ENCODE results near the gene GNAS. TPM values are rescaled to one million over a fixed set of nuclear protein-coding genes. Genes with fewer than 3 reads are reported as not detected.
A peak's percentile ranks its signal among the peaks of the same experiment; 100 is the strongest.

Gene GNAS
- total RNA-seq, 1 donor from 2014 or later, result 375 TPM

DNA sequence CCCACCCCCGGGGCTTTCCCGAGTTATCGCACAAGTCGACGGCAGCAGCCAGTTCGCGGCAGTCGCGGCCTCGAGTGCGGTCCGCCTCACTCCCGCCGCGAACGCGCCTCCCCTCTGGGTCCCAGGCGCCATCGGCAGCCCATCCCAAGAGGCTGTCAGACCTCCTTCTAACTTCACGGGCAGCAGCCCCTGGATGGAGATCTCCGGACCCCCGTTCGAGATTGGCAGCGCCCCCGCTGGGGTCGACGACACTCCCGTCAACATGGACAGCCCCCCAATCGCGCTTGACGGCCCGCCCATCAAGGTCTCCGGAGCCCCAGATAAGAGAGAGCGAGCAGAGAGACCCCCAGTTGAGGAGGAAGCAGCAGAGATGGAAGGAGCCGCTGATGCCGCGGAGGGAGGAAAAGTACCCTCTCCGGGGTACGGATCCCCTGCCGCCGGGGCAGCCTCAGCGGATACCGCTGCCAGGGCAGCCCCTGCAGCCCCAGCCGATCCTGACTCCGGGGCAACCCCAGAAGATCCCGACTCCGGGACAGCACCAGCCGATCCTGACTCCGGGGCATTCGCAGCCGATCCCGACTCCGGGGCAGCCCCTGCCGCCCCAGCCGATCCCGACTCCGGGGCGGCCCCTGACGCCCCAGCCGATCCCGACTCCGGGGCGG lies 1.6 kb downstream of the GNAS start:
- no peak for DNase-seq (ENCODE audit: low read depth in 2 of 2)

DNA sequence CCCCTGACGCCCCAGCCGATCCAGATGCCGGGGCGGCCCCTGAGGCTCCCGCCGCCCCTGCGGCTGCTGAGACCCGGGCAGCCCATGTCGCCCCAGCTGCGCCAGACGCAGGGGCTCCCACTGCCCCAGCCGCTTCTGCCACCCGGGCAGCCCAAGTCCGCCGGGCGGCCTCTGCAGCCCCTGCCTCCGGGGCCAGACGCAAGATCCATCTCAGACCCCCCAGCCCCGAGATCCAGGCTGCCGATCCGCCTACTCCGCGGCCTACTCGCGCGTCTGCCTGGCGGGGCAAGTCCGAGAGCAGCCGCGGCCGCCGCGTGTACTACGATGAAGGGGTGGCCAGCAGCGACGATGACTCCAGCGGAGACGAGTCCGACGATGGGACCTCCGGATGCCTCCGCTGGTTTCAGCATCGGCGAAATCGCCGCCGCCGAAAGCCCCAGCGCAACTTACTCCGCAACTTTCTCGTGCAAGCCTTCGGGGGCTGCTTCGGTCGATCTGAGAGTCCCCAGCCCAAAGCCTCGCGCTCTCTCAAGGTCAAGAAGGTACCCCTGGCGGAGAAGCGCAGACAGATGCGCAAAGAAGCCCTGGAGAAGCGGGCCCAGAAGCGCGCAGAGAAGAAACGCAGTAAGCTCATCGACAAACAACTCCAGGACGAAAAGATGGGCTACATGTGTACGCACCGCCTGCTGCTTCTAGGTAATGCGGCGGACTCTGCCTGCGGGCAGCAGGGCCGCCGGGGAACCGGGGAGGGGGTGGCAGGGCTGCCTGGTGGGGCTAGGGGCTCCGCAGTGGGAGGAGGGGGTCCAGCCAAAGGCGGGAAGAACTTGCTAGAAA lies 2.3 kb downstream of the GNAS start:
- no peak for DNase-seq (ENCODE audit: low read depth in 2 of 2)

DNA sequence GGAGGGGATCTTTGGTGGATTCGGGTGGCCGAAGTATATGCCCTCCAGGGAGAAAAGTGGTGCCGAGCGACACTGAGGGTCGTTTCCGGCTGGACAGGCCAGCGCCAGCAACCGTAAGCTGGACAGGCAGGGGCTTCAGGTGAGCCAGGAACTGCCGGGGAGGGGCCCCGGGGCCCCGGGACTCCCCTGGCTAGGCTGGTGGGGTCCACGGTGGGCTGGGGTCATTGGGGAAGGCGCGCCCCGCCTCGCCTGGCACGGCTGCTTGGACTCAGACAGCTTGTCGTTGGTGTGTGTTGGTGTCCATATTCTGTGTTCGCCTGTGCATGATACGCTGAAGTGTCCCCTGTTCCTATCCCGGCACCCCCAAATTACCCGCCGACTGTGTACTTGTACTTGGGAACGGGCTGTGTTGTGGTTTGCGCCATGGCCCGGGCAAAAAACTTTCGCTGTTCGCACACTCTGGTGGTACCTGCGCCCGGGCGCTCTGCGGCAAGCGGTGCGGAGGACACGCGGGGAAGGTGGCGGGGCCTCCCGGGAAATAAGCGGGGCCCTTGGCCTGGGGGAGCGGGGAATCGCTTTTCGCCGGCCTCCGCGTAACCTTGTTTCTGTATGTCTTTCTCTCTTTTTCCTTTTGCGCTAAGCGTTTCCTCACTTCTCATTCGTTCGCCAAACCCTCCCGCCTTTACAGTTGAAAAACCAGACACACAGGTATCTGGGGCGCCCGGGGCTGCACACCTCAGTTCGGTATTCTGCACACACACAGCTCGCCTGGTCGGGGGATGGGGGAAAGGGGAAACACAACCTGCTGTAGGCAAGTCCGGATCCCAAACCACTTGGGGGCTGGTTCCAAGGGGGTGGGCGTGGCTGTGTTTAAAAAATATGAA lies 3.2 kb downstream of the GNAS start:
- no peak for DNase-seq (ENCODE audit: low read depth in 2 of 2)

DNA sequence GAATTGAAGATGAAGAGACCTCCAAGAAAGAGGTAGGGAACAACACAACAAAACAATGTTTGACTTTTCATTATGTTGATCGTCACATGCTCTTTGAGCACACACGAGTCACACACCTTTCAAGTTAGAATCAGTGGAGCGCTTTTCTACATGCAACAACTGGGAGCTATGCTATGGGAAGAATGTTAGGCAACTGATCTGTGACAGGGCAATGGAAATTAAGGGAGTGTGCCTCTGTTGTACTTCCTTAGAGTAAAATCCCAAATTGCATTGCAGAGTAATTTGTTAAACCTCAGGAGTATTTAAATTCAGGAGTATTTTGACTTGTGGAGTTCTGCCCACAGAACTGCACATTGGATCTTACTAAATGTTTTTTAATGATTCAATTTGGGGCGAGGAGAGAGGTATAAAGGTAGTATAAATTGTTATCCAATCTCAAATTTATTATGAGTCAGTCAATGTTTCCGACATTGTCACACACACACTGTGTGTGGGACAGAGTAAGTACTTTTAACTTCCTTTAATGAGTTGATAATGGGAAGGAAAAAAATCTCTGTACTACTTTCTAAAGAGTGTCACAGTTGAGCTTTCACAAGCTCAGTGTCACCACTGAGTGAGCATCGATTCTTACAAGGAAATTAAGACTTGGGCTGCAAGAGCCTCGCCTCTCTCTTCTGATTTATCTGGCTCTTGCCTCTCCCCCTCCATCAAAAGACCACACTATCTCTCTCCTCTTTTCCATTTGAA lies 10.7 kb downstream of the GNAS start:
- DNase-seq (ENCODE audit: low read depth in 2 of 2), result no peak

DNA sequence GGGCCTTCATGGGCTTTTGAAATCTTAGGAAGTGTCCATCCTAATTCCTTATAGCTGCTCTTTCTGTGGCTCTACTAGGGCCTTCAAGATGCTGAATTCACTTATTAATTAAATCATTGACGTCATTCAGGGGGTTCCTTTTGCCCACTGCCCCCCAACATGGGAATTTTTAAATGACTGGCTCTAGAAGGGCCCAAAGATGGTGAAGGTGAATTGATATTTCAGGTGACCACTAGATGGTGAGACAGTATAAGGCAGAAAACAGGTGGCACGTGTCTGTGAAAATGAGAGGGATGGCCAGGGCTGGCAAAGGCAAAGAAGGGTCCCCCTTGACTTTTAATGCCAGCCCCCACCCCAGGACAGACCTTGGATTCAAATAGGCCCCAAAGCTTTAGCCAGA lies 11.8 kb downstream of the GNAS start:
- peak in 1 of 2 donors; percentile 36 for DNase-seq (ENCODE audit: low read depth in 2 of 2)

DNA sequence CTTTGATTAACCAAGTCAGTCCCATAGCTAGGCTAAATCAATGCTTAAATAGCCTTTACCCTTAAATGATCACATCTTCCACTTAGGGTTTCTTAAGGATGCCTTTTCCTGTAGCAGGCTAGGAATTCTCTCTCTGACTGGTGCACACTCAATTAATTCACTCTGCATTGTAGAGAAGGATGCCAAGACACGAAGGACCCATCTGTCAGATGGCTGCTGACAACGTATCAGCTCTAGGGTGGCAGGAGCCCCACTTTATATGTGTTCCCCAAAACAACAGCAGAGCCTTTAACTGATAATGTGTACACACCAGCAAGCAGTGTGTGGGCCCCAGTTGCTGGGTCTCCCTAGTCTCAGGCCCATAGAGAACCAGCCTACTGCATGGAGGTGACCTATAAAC lies 13.3 kb downstream of the GNAS start:
- DNase-seq (ENCODE audit: low read depth in 2 of 2), result no peak

DNA sequence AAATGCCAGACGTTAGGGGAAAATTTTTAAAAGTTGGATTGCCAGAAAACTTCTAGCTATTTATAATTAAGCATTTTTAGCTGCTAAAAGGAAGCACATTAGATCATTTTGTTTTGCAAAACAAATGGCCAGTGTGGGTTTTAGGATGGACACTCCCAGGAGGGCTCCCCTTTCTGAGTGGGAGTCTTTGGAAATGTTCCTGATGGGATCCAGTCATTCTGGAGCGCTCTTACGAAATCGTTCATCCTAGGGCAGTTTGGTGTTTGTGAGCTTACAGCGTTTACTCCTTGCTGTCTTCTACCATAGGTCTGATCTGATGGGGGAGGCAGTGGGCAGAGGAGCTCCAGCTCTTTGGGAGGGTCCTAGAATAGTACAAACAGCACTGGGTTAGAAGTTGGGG lies 14.7 kb downstream of the GNAS start:
- no peak for DNase-seq (ENCODE audit: low read depth in 2 of 2)

DNA sequence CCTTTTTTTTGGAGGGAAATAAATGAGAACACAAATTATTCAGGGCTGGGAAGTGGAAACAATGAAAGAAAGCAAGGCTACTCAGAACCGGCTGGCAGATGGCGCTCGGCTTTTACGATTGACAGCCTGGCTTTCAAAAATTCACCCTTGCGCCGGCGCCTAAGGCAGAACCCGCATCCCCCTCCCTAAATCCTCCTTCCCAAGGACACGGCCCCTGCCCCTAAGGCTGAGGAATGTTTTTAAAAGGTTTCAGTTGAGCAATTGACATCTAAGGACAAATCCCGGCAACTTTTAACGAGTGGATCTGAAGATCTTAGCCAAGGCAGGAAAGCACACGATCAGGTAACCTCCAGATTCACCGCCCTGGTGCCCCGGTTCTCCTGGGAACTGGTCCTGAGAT lies 16.3 kb downstream of the GNAS start:
- DNase-seq (ENCODE audit: low read depth in 2 of 2), result peak in 1 of 2 donors; percentile 42

DNA sequence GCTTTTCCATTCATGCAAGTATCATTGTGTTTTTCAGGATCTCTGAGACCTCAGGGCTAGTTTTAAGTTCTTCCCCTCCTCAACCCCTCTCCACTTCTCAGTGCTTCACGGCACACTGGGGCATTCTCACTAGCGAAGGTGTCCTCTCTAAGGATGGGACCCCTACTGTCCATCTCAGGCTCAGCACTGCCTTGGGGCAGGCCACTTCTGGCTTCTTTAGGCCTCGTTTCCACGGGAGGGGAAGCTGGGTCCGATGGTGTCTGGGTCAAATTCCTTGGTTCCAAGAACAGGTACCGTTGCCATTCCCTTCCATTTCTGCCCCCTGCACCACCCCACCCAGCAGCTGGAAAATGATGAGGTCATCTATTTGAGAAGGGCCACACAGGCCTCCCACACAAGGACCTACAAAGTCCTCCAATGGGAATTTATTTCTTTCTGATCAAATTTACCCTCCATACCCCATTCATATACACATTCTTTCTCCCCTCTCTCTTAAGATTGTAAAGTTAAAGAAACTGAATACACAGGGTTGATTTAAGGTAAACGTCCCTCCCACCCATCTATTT lies 17.2 kb downstream of the GNAS start:
- no peak for DNase-seq (ENCODE audit: low read depth in 2 of 2)

DNA sequence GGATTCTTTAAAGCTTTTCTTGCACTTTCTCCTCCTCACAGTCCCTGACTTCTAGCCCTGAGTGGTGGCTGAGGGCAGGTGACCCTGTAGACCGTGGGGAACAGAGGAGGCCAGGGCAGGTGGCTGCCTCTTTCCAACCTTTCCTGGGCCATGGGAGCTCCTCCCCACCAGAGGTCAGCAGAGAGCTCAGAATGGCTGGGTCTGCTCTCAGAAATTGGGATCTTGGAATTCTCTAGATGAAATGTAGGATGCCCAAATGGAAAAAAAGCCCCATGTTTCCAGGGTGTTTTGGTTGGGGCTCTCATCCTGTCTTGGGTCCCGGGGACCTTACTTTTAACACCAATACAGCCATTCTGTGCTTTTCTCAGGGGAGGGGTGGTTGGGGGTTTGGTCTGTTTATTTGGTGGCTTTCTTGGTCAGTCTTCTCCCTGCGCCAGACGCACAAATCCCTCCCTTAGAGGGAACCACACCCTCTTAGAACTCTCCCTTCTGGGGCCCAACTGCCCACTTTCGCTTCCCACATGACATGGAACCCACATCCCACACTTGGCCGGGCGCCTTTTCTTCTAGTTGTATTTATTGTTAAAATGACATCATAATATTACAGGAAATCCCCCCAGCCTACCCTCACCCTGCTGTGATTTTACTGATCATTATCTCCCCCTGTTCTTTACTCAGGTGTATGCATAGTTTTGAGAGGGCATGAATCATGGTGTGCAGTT lies 17.9 kb downstream of the GNAS start:
- peak; percentile 61 to 70 for DNase-seq (ENCODE audit: low read depth in 2 of 2)

DNA sequence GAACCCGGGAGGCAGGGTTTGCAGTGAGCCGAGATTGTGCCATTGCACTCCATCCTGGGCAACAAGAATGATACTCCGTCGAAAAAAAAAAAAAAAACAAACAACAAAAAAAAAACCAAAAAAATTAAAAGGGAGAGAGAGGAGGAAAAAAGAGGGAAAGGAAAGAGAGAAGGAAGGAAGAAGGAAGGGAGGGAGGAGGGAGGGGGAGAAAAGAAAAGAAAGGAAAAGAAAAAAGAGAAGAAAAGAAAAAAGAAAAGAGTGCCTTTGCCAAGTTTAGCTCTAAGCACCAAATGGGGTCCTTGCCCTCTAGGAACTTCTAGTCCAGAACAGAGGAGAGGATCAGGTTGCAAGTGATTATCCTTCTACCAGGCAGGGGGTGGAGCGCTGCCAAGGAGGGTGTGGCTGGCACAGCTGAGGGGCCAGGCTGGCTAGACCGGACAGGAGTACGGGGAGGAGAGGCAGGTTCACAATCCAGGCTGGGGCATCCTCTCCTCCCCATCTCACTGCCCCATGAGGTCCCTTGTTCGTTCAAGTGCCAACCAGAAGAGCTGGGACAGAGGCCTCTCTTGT lies 19.1 kb downstream of the GNAS start:
- no peak for DNase-seq (ENCODE audit: low read depth in 2 of 2)

DNA sequence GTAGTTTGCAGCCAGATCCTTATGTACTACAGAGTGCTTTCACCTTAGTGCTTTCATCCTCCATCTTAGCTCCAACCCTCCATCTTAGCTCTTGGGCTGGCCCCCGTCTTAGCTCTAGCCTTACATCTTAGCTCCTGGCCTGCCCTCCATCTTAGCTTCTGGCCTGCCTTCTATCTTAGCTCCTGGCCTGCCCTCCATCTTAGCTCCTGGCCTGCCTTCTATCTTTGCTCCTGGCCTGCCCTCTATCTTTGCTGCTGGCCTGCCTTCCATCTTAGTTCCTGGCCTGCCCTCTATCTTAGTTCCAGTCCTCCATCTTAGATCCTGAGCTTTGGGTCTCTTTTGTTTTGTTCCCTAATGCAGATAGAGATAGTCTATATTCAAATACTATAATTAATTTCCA lies 22.0 kb downstream of the GNAS start:
- DNase-seq (ENCODE audit: low read depth in 2 of 2), result no peak

DNA sequence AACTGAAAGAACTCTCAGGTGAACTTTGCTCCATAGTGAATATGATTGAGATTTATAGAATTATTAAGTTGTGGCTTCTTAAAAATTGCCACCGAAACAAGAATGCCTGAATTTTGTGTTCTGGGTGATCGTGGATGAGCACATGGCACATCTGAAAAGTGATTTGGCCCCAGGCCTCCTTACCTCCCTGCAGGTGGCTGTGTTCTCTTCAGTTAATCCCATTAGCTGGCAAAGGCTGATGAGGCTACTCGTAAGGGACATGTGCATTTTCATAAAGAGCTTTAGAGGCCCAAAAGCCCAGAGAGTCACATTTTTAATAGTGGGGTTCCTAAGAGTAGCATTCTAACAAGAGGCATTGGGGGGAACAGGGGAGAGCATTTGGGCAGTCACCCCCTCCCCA lies 22.6 kb downstream of the GNAS start:
- DNase-seq (ENCODE audit: low read depth in 2 of 2), result no peak

DNA sequence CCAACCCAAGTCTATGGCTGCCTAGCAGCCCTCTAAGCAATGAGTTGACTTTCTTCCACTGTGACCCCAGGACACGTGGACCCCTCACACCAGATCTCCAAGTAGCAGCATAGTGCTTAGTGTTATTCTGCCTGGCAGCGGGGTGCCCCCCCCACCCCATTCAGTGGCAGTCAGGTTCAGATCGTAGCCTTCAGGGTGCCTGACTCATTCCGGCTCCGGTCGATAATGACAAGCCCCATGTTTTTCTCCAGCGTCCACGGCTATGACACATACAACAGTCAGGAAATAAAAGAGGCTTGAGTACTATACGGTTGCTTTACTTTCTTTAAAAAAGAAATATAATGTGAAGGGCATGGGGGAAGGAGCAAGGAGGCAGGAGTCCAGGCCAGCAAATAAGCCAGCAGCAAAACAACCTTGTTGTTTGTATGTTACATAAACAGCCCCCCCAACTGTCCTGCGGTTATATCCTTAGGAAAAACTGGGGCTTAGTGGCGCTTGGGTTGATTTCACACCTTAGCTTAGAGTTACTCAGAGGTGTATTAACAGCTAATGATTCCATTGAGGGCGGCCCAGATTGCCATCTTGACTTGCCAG lies 23.1 kb downstream of the GNAS start:
- peak; percentile 28 to 83 for DNase-seq (ENCODE audit: low read depth in 2 of 2)

DNA sequence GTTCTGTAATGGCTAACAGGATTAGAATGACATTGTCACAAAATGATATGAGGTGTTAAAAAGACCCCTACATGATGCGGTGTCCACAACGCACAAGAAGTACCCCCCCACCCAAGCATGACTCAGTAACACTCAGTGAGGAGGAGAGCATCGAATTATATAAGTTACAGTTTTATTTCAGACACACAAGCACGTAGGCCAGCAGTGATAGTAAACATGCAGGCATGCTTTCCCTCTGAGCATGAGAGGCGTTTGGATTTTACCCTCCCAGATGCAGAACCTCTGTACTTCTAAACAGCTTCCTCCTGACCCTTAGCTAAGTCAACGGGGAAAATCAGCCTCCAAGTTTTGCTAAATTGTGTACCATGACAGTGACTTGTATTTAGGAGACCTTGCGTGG lies 23.9 kb downstream of the GNAS start:
- DNase-seq (ENCODE audit: low read depth in 2 of 2), result no peak

DNA sequence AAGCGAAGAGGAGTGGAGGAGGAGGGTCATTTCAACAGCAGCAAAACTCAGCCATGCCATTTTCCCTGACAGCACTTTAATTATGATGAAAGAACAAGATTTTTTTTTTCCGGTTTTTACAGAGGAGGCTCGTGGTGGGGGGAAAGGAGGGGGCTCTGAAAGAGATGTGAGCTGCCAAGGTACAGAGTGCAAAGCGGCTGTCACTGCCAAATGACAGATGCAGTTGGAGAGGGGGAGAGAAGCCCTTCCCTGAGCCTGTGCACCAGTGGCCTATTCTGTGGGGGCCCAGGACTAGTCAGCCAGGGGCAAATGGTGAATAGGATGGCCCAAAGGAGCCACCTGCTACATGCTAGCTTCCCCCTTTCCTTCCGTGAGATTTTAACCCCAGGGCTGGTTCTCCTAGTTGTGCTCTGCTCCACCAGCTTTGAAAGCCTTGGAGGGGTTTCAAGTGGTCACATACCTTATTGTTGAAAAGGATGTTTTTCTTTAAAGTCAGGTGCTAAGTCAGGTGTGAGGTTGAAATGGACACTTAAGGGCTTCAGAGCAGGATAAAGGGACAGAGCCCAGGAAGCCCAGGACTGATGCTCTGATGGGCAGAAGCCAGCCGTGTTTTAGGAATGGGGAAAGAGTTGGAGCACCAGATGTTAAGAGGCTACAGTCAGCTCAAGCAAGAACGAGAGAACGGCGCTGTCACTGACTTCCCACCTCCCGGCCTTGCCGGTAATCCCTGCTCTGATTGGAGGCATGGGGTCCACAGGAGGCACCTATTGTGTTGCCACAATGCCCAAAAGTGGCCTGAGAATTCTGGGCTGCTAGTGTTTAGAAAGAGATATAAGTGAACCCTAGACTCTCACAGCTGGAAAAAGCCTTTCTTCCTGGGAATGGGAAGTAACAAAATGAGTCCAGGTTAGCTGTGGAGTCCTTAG lies 24.8 kb downstream of the GNAS start:
- DNase-seq (ENCODE audit: low read depth in 2 of 2), result no peak

DNA sequence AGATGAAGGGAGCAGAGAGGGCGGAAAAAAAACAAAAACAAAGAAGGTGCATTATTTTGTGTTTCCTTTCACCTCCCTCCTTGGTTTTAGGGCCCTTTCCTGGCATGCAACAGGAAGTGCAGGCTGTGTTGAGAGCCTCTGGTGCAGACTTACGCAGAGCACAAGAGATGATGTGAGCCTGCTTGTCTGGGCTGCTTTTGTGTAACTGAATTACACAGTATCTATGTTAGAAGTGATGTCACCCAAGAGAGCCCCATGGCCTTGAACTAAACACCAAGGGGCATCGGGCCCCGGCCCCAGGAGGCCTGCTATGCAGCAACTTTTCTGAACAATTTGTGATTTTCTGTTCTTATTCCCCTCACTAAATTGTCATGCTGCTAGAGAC lies 25.5 kb downstream of the GNAS start:
- DNase-seq (ENCODE audit: low read depth in 2 of 2), result no peak

DNA sequence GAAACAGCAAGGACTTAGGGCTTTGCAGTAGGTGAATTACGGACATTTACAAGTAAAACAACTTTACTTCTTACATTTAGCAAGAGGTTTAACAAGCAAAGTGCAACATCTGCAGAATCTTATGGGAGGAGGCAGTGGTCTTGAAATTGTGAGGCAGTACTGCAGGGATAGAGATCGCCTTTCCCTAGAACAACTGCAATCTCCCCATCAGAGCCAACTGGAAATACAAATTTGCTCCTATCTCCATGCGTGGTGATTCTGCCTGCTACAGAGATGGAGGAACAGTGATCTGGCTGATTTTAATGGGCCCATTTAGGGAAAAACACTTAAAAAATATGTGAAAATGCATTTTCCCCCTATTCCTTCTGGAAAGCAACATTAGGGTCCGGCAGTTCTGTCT lies 25.9 kb downstream of the GNAS start:
- DNase-seq (ENCODE audit: low read depth in 2 of 2), result no peak

DNA sequence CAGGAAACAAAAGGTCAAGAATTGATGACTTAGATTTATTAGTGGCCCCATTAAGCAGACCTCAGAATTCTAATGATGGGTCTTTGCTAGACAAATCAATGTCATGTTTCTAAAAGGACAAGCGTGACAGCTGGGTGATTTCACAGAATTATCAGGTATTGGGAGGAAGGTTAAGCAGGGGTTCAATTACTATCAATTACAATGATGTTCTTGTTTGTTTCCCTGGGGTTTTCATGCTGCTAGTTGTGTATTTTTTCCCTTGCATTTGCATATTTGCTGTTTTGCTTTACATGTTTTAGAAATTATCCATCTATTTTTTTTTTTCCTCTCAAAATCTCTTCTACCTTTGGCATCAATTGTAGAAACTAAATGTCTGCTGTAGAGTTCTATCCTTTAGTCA lies 27.9 kb downstream of the GNAS start:
- DNase-seq (ENCODE audit: low read depth in 2 of 2), result no peak

Measured in lung microvascular endothelial cell (primary cell).